GM20000 (cell line): ENCODE results near the gene NLRP4.

ENCODE experiments used
- DNase-seq: peaks from one replicate; pipeline ENCODE4 v3.0.0; 2012; ENCODE audit warnings: low spot score
- CTCF ChIP-seq: IDR thresholded peaks from 2 replicates; pipeline ENCODE4 v1.5.1; 2012; ENCODE audit warnings: mild to moderate bottlenecking, control low read depth; ENCODE audit errors: extremely low read depth, missing control alignments

The NLRP4 gene

GRCh38 chr19:55870736-55871135, 34.4 kb downstream of the NLRP4 start:
- TF ChIP-seq CTCF, result no peak

GRCh38 chr19:55877211-55877610, 40.9 kb downstream of the NLRP4 start:
- no peak for TF ChIP-seq CTCF
- DNase-seq, result no peak

More at GRCh38 chr19:55870736-55871135, 34.4 kb downstream of the NLRP4 start:
- no peak for DNase-seq

- no peak for DNase-seq
- TF ChIP-seq CTCF, result no peak
These were observed 46.3 kb downstream of the NLRP4 start for GRCh38 chr19:55882626-55883025.

GRCh38 chr19:55898911-55899310, 62.6 kb downstream of the NLRP4 start:
- no peak for TF ChIP-seq CTCF
- DNase-seq, result no peak

GRCh38 chr19:55901369-55902079, 65.2 kb downstream of the NLRP4 start:
- TF ChIP-seq CTCF, result no peak
- no peak for DNase-seq

GRCh38 chr19:55902080-55902751, 65.9 kb downstream of the NLRP4 start:
- no peak for DNase-seq
- TF ChIP-seq CTCF, result no peak

GRCh38 chr19:55907286-55907685, 70.9 kb downstream of the NLRP4 start:
- DNase-seq, result no peak
- no peak for TF ChIP-seq CTCF
